BLaER1 treated with 17β-estradiol and CSF1 and Interleukin-3, amounts not matched to agents 10 nM and 100 nM (cell line): ENCODE results near the gene CCDC138.

Experiments
- H3K27ac ChIP-seq, 11 experiments: shearing (Covaris generic); formaldehyde crosslinking; 2 replicates each; pipeline ENCODE4 v1.8.1; 2022
- H3K27me3 ChIP-seq, 11 experiments: shearing (Covaris generic); formaldehyde crosslinking; 2 replicates each; pipeline ENCODE4 v1.8.1; 2022
- H3K36me3 ChIP-seq, 11 experiments: shearing (Covaris generic); formaldehyde crosslinking; 2 replicates each; pipeline ENCODE4 v1.8.1; 2022
- H3K4me1 ChIP-seq, 10 experiments: shearing (Covaris generic); formaldehyde crosslinking; 2 replicates each; pipeline ENCODE4 v1.8.1; 2022
- H3K4me2 ChIP-seq, 11 experiments: shearing (Covaris generic); formaldehyde crosslinking; 2 replicates each; pipeline ENCODE4 v1.8.1; 2022
- H3K4me3 ChIP-seq, 10 experiments: shearing (Covaris generic); formaldehyde crosslinking; 2 replicates each; pipeline ENCODE4 v1.8.1; 2022
- H3K9ac ChIP-seq, 11 experiments: shearing (Covaris generic); formaldehyde crosslinking; 2 replicates each; pipeline ENCODE4 v1.8.1; 2022
- H3K9me3 ChIP-seq, 11 experiments: shearing (Covaris generic); formaldehyde crosslinking; replicated peaks in 1 of 11; 2 replicates each; pipeline ENCODE4 v1.8.1; 2022
- H4K20me1 ChIP-seq, 11 experiments: shearing (Covaris generic); formaldehyde crosslinking; 2 replicates each; pipeline ENCODE4 v1.8.1; 2022
- Cebpa-rat ChIP-seq, 11 experiments: shearing (Covaris generic); IDR thresholded peaks; 2 replicates each; pipeline ENCODE4 v1.8.1; 2022

CCDC138 gene

GRCh38 chr2:108895188-108895587 is 108.6 kb downstream of the CCDC138 start:
- Histone ChIP-seq H3K9ac (no peak overlapping the region), H3K4me3 (no peak overlapping the region), H3K36me3 (peaks cover 0 to 14% (median 6%) of the 10 kb centered on the region in 11 experiments; a peak in 15 of 22 replicates), H3K4me1 (no peaks in the 10 kb centered on the region), H4K20me1 (no peaks in the 10 kb centered on the region), H3K27me3 (no peaks in the 10 kb centered on the region), H3K4me2 (no peak overlapping the region), H3K9me3 (peaks cover 17 to 46% (median 24%) of the 10 kb centered on the region in 11 experiments), H3K27ac (no peak overlapping the region)
- TF ChIP-seq Cebpa-rat (IDR thresholded peaks at IDR 0.05): no peak

GRCh38 chr2:108896741-108897140 is 110.2 kb downstream of the CCDC138 start:
- peaks cover 0 to 7% (median 0%) of the 10 kb centered on the region in 11 experiments; a peak in 3 of 22 replicates for H3K36me3 ChIP-seq
- H3K27ac ChIP-seq: no peak overlapping the region
- TF ChIP-seq Cebpa-rat (IDR thresholded peaks at IDR 0.05): no peak
- no peaks in the 10 kb centered on the region for H3K4me1 ChIP-seq
- H3K9me3 ChIP-seq: peaks cover 10 to 35% (median 16%) of the 10 kb centered on the region in 11 experiments; a peak in 20 of 22 replicates
- no peaks in the 10 kb centered on the region for H4K20me1 ChIP-seq
- no peak overlapping the region for H3K4me2 ChIP-seq
- H3K27me3 ChIP-seq: no peaks in the 10 kb centered on the region
- no peak overlapping the region for H3K9ac ChIP-seq
- H3K4me3 ChIP-seq: no peak overlapping the region

- no peak overlapping the region for H3K4me3 ChIP-seq
- H3K27ac ChIP-seq: no peak overlapping the region
- no peak for TF ChIP-seq Cebpa-rat (IDR thresholded peaks at IDR 0.05)
- H3K4me2 ChIP-seq: no peak overlapping the region
- H3K27me3 ChIP-seq: no peaks in the 10 kb centered on the region
- no peaks in the 10 kb centered on the region for H3K36me3 ChIP-seq
- no peaks in the 10 kb centered on the region for H4K20me1 ChIP-seq
- peaks cover 6 to 25% (median 11%) of the 10 kb centered on the region in 11 experiments; a peak in 17 of 22 replicates for H3K9me3 ChIP-seq
- no peak overlapping the region for H3K9ac ChIP-seq
- H3K4me1 ChIP-seq: no peaks in the 10 kb centered on the region
Observed at GRCh38 chr2:108898315-108899082, 111.9 kb downstream of the CCDC138 start.

- Histone ChIP-seq H3K4me2 (no peak overlapping the region), H3K27me3 (no peaks in the 10 kb centered on the region), H3K9ac (no peak overlapping the region), H3K27ac (no peak overlapping the region), H3K9me3 (peaks cover 6 to 12% (median 8%) of the 10 kb centered on the region in 11 experiments; a peak in 17 of 22 replicates), H3K4me1 (peaks cover 0 to 17% (median 0%) of the 10 kb centered on the region in 10 experiments; a peak in 7 of 20 replicates), H4K20me1 (no peaks in the 10 kb centered on the region), H3K36me3 (no peaks in the 10 kb centered on the region), H3K4me3 (no peak overlapping the region)
- TF ChIP-seq Cebpa-rat (IDR thresholded peaks at IDR 0.05): no peak
Observed at GRCh38 chr2:108904680-108905079, 118.1 kb downstream of the CCDC138 start.

- Histone ChIP-seq H3K4me3 (no peak overlapping the region), H3K36me3 (no peaks in the 10 kb centered on the region), H3K27me3 (no peaks in the 10 kb centered on the region), H3K9me3 (peaks cover 2 to 9% (median 5%) of the 10 kb centered on the region in 11 experiments; a peak in 17 of 22 replicates), H3K4me1 (peaks cover 0 to 17% (median 0%) of the 10 kb centered on the region in 10 experiments; a peak in 7 of 20 replicates), H3K4me2 (no peak overlapping the region), H3K9ac (no peak overlapping the region), H3K27ac (no peak overlapping the region), H4K20me1 (no peaks in the 10 kb centered on the region)
- no peak for TF ChIP-seq Cebpa-rat (IDR thresholded peaks at IDR 0.05)
Observed at GRCh38 chr2:108905176-108905575, 118.6 kb downstream of the CCDC138 start.

- Histone ChIP-seq H3K4me2 (no peak overlapping the region), H3K36me3 (no peaks in the 10 kb centered on the region), H3K4me3 (no peak overlapping the region), H3K27ac (no peak overlapping the region), H3K27me3 (no peaks in the 10 kb centered on the region), H3K9ac (no peak overlapping the region), H4K20me1 (no peaks in the 10 kb centered on the region), H3K9me3 (peaks cover 0 to 2% (median 0%) of the 10 kb centered on the region in 11 experiments; a peak in 5 of 22 replicates), H3K4me1 (peaks cover 0 to 17% (median 0%) of the 10 kb centered on the region in 10 experiments; a peak in 7 of 20 replicates)
- TF ChIP-seq Cebpa-rat (IDR thresholded peaks at IDR 0.05): no peak
Observed at GRCh38 chr2:108905906-108906305, 119.3 kb downstream of the CCDC138 start.

- H3K9ac ChIP-seq: no peak overlapping the region
- no peak for TF ChIP-seq Cebpa-rat (IDR thresholded peaks at IDR 0.05)
- no peak overlapping the region for H3K4me2 ChIP-seq
- H3K4me1 ChIP-seq: peaks cover 0 to 17% (median 0%) of the 10 kb centered on the region in 10 experiments; a peak in 7 of 20 replicates
- H3K36me3 ChIP-seq: no peaks in the 10 kb centered on the region
- H3K27me3 ChIP-seq: no peaks in the 10 kb centered on the region
- no peaks in the 10 kb centered on the region for H3K9me3 ChIP-seq
- H4K20me1 ChIP-seq: no peaks in the 10 kb centered on the region
- no peak overlapping the region for H3K4me3 ChIP-seq
- H3K27ac ChIP-seq: no peak overlapping the region
Observed at GRCh38 chr2:108906403-108907077, 120.0 kb downstream of the CCDC138 start.

- Histone ChIP-seq H4K20me1 (no peaks in the 10 kb centered on the region), H3K9me3 (no peaks in the 10 kb centered on the region), H3K27ac (no peak overlapping the region), H3K27me3 (no peaks in the 10 kb centered on the region), H3K9ac (no peak overlapping the region), H3K4me2 (peak overlapping the region in 7 of 11 experiments; percentile 15 to 46 (median 23); a peak in 10 of 22 replicates), H3K4me1 (peaks cover 0 to 17% (median 0%) of the 10 kb centered on the region in 10 experiments; a peak in 7 of 20 replicates), H3K4me3 (no peak overlapping the region), H3K36me3 (no peaks in the 10 kb centered on the region)
- no peak for TF ChIP-seq Cebpa-rat (IDR thresholded peaks at IDR 0.05)
Observed at GRCh38 chr2:108907822-108908712, 121.5 kb downstream of the CCDC138 start.
